Measurements from ENCODE around the gene HAP1. TPM values are rescaled to one million over a fixed set of nuclear protein-coding genes. Genes with fewer than 3 reads are reported as not detected.

HAP1 gene
- total RNA-seq, 1 donor from 2014 or later = 0.11 TPM

GRCh38 chr17:41695954-41696757 is 38.3 kb downstream of the HAP1 start:
- TF ChIP-seq CTCF (IDR thresholded peaks at IDR 0.05) = peak; percentile 83
- H3K4me3 Mint-ChIP-seq (ENCODE audit: unreplicated experiment) = no peak overlapping the region
- peak; percentile 88 for DNase-seq (ENCODE audit: extremely low spot score, unreplicated experiment)
- peaks cover 7% of the 10 kb centered on the region for H3K4me1 Mint-ChIP-seq (ENCODE audit: unreplicated experiment)
- H3K27ac Mint-ChIP-seq (ENCODE audit: unreplicated experiment) = no peak overlapping the region
- no peaks in the 10 kb centered on the region for H3K27me3 Mint-ChIP-seq (ENCODE audit: unreplicated experiment)
- no peaks in the 10 kb centered on the region for H3K9me3 Mint-ChIP-seq (ENCODE audit: unreplicated experiment)
- H3K36me3 Mint-ChIP-seq (ENCODE audit: unreplicated experiment) = peaks cover 24% of the 10 kb centered on the region

- peaks cover 17% of the 10 kb centered on the region for H3K4me1 Mint-ChIP-seq (ENCODE audit: unreplicated experiment)
- H3K9me3 Mint-ChIP-seq (ENCODE audit: unreplicated experiment) = no peaks in the 10 kb centered on the region
- no peak for DNase-seq (ENCODE audit: extremely low spot score, unreplicated experiment)
- no peaks in the 10 kb centered on the region for H3K27me3 Mint-ChIP-seq (ENCODE audit: unreplicated experiment)
- H3K36me3 Mint-ChIP-seq (ENCODE audit: unreplicated experiment) = peaks cover 34% of the 10 kb centered on the region
- no peak overlapping the region for H3K4me3 Mint-ChIP-seq (ENCODE audit: unreplicated experiment)
- TF ChIP-seq CTCF (IDR thresholded peaks at IDR 0.05) = no peak
- peak overlapping the region; percentile 51 for H3K27ac Mint-ChIP-seq (ENCODE audit: unreplicated experiment)
Measured at GRCh38 chr17:41695134-41695661, 39.2 kb downstream of the HAP1 start.

- Mint-ChIP-seq H3K36me3 (ENCODE audit: unreplicated experiment) (peaks cover 42% of the 10 kb centered on the region), H3K4me1 (ENCODE audit: unreplicated experiment) (peaks cover 22% of the 10 kb centered on the region), H3K9me3 (ENCODE audit: unreplicated experiment) (no peaks in the 10 kb centered on the region), H3K27ac (ENCODE audit: unreplicated experiment) (peak overlapping the region; percentile 50), H3K4me3 (ENCODE audit: unreplicated experiment) (no peak overlapping the region), H3K27me3 (ENCODE audit: unreplicated experiment) (no peaks in the 10 kb centered on the region)
- DNase-seq (ENCODE audit: extremely low spot score, unreplicated experiment) = no peak
- no peak for TF ChIP-seq CTCF (IDR thresholded peaks at IDR 0.05)
Measured at GRCh38 chr17:41692722-41693521, 41.5 kb downstream of the HAP1 start.

- no peak for DNase-seq (ENCODE audit: extremely low spot score, unreplicated experiment)
- no peak for TF ChIP-seq CTCF (IDR thresholded peaks at IDR 0.05)
- Mint-ChIP-seq H3K9me3 (ENCODE audit: unreplicated experiment) (no peaks in the 10 kb centered on the region), H3K4me3 (ENCODE audit: unreplicated experiment) (peak overlapping the region; percentile 92), H3K27ac (ENCODE audit: unreplicated experiment) (peak overlapping the region; percentile 100), H3K27me3 (ENCODE audit: unreplicated experiment) (no peaks in the 10 kb centered on the region), H3K36me3 (ENCODE audit: unreplicated experiment) (peaks cover 42% of the 10 kb centered on the region), H3K4me1 (ENCODE audit: unreplicated experiment) (peaks cover 25% of the 10 kb centered on the region)
Measured at GRCh38 chr17:41691031-41691777, 43.2 kb downstream of the HAP1 start.

Data from osteocyte (in vitro differentiated cells).